GM21529 (cell line): ENCODE data around the gene ACVR1.
"Not testable (repeated sequence)": the region's sequence is repeated elsewhere in the genome, so short reads cannot be mapped to it uniquely, and the experiment has no call there.

Experiments used
- ATAC-seq: cut with Tn5 transposase; IDR thresholded peaks from one replicate; pipeline ENCODE4 v1.9.1; 2021; ENCODE audit not compliant: unreplicated experiment

ACVR1 gene

GRCh38 chr2:157830696-157831570 lies 45.2 kb downstream of the ACVR1 start:
- no peak for ATAC-seq

GRCh38 chr2:157830266-157830665 lies 45.9 kb downstream of the ACVR1 start:
- ATAC-seq = no peak

- ATAC-seq = no peak
These were observed 48.8 kb downstream of the ACVR1 start for GRCh38 chr2:157827377-157827776.

- ATAC-seq = not testable (repeated sequence)
These were observed 49.5 kb downstream of the ACVR1 start for GRCh38 chr2:157826644-157827043.

- ATAC-seq = no peak
These were observed 50.2 kb downstream of the ACVR1 start for GRCh38 chr2:157825885-157826284.

- no peak for ATAC-seq
These were observed 53.1 kb downstream of the ACVR1 start for GRCh38 chr2:157822993-157823392.

GRCh38 chr2:157822533-157822932 lies 53.6 kb downstream of the ACVR1 start:
- ATAC-seq = no peak

GRCh38 chr2:157821519-157822131 lies 54.5 kb downstream of the ACVR1 start:
- ATAC-seq = no peak

GRCh38 chr2:157820193-157820592 lies 55.9 kb downstream of the ACVR1 start:
- ATAC-seq = no peak

GRCh38 chr2:157819761-157820160 lies 56.4 kb downstream of the ACVR1 start:
- no peak for ATAC-seq

- no peak for ATAC-seq
These were observed 57.9 kb downstream of the ACVR1 start for GRCh38 chr2:157818227-157818626.

GRCh38 chr2:157815421-157815820 lies 60.7 kb downstream of the ACVR1 start:
- no peak for ATAC-seq

- ATAC-seq = no peak
These were observed 62.7 kb downstream of the ACVR1 start for GRCh38 chr2:157813467-157813866.

- no peak for ATAC-seq
These were observed 66.1 kb downstream of the ACVR1 start for GRCh38 chr2:157810037-157810436.

GRCh38 chr2:157809212-157809611 lies 66.9 kb downstream of the ACVR1 start:
- no peak for ATAC-seq

- no peak for ATAC-seq
These were observed 67.7 kb downstream of the ACVR1 start for GRCh38 chr2:157808421-157808820.

- ATAC-seq = no peak
These were observed 69.6 kb downstream of the ACVR1 start for GRCh38 chr2:157806426-157807077.

- no peak for ATAC-seq
These were observed 70.6 kb downstream of the ACVR1 start for GRCh38 chr2:157805519-157805918.

GRCh38 chr2:157804355-157804754 lies 71.8 kb downstream of the ACVR1 start:
- no peak for ATAC-seq

GRCh38 chr2:157803952-157804351 lies 72.2 kb downstream of the ACVR1 start:
- no peak for ATAC-seq

- no peak for ATAC-seq
These were observed 72.7 kb downstream of the ACVR1 start for GRCh38 chr2:157803476-157803875.
